Stimulated activated CD4-positive, alpha-beta T cell treated with anti-CD3 and anti-CD28 coated beads, Interleukin-2, amount 100 ng/mL, for 48 hours (primary cell): Measurements from ENCODE around the gene TMEM238.
"Not testable (repeated sequence)": the region's sequence is repeated elsewhere in the genome, so short reads cannot be mapped to it uniquely, and the experiment has no call there.

ENCODE experiments used
- DNase-seq, 2 donors: peaks; one replicate each; pipeline ENCODE4 v3.0.0-alpha.2; 2020

The TMEM238 gene

GRCh38 chr19:55336101-55336500 is 48.0 kb downstream of the TMEM238 start:
- no peak for DNase-seq

- DNase-seq: no peak
Measured at GRCh38 chr19:55333870-55334269, 50.2 kb downstream of the TMEM238 start.

DNA sequence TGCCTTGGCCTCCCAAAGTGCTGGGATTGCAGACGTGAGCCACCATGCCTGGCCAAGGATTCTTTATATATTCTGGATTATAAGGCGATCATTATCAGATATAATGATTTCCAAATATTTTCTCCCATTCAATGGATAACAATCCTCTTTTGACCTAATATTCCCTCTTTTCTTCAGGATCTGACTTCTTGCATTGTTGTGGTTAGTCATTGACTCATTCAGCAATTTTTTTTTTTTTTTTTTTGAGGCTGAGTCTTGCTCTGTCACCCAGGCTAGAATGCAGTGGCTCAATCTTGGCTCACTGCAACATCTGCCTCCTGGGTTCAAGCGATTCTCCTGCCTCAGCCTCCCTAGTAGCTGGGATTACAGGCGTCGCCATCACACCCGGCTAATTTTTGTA is 54.3 kb downstream of the TMEM238 start:
- not testable (repeated sequence) for DNase-seq
